Measurements from ENCODE around the gene KIAA0232.

- no peak for TF ChIP-seq E2F8 (IDR thresholded peaks at IDR 0.05; ENCODE audit: low read depth, partially characterized antibody)
- TF ChIP-seq POLR2A (IDR thresholded peaks at IDR 0.05; ENCODE audit: low read depth, low read length) = no peak
- TF ChIP-seq CTCF (IDR thresholded peaks at IDR 0.05 in 2 of 3, conservative IDR thresholded peaks at IDR 0.05 in 1 of 3; ENCODE audit: control insufficient read depth in 2 of 3, extremely low read depth in 1 of 3, insufficient read depth in 1 of 3, low read depth in 3 of 3, low read length in 3 of 3) = no peak
- no peak for TF ChIP-seq ETV6 (conservative IDR thresholded peaks at IDR 0.05 in 1 of 2, IDR thresholded peaks at IDR 0.05 in 1 of 2; ENCODE audit: borderline replicate concordance in 1 of 2, low read depth in 1 of 2)
- no peak for TF ChIP-seq RAD21 (IDR thresholded peaks at IDR 0.05; ENCODE audit: insufficient read depth, low read depth, low read length)
- no peak for TF ChIP-seq POLR2AphosphoS5 (IDR thresholded peaks at IDR 0.05; ENCODE audit: low read length)
- no peak for TF ChIP-seq ZZZ3 (IDR thresholded peaks at IDR 0.05; ENCODE audit: control insufficient read depth, insufficient read length, low read depth)
- no peak for TF ChIP-seq ELK1 (IDR thresholded peaks at IDR 0.05; ENCODE audit: low read depth, low read length)
- no peak for TF ChIP-seq CHD4 (IDR thresholded peaks at IDR 0.05)
- no peak for TF ChIP-seq USF2 (IDR thresholded peaks at IDR 0.05; ENCODE audit: borderline replicate concordance, low read depth, low read length)
- TF ChIP-seq TCF7 (IDR thresholded peaks at IDR 0.05; ENCODE audit: borderline replicate concordance) = no peak
- TF ChIP-seq MYC (IDR thresholded peaks at IDR 0.05; ENCODE audit: insufficient read depth, insufficient read length, insufficient replicate concordance, low read length, severe bottlenecking) = no peak
Observed at GRCh38 chr4:6914448-6914847, 131.9 kb downstream of the KIAA0232 start.

Data from GM12878 (cell line).